GM18519 (cell line): ENCODE results near the gene CERS6.
"Not testable (repeated sequence)": the region's sequence is repeated elsewhere in the genome, so short reads cannot be mapped to it uniquely, and the experiment has no call there.

Experiments used
- ATAC-seq: cut with Tn5 transposase; IDR thresholded peaks from one replicate; pipeline ENCODE4 v1.9.1; 2021; ENCODE audit warnings: mild to moderate bottlenecking, moderate library complexity; ENCODE audit not compliant: unreplicated experiment, low FRiP score

The CERS6 gene

GRCh38 chr2:168466834-168467565, 10.9 kb downstream of the CERS6 start:
- no peak for ATAC-seq

- no peak for ATAC-seq
Measured at GRCh38 chr2:168467729-168468128, 11.7 kb downstream of the CERS6 start.

GRCh38 chr2:168468354-168468753, 12.3 kb downstream of the CERS6 start:
- ATAC-seq = no peak

GRCh38 chr2:168469281-168469988, 13.4 kb downstream of the CERS6 start:
- peak; percentile 84 for ATAC-seq

GRCh38 chr2:168470320-168471162, 14.5 kb downstream of the CERS6 start:
- no peak for ATAC-seq

- ATAC-seq = no peak
Measured at GRCh38 chr2:168471163-168471475, 15.0 kb downstream of the CERS6 start.

GRCh38 chr2:168475636-168476035, 19.6 kb downstream of the CERS6 start:
- no peak for ATAC-seq

- ATAC-seq = no peak
Measured at GRCh38 chr2:168478206-168478605, 22.1 kb downstream of the CERS6 start.

- ATAC-seq = no peak
Measured at GRCh38 chr2:168480356-168480755, 24.3 kb downstream of the CERS6 start.

GRCh38 chr2:168480825-168481585, 24.9 kb downstream of the CERS6 start:
- no peak for ATAC-seq

GRCh38 chr2:168482269-168482668, 26.2 kb downstream of the CERS6 start:
- no peak for ATAC-seq

GRCh38 chr2:168482952-168483831, 27.1 kb downstream of the CERS6 start:
- ATAC-seq = no peak

GRCh38 chr2:168486477-168486876, 30.4 kb downstream of the CERS6 start:
- no peak for ATAC-seq

- peak; percentile 89 for ATAC-seq
Measured at GRCh38 chr2:168490015-168490874, 34.2 kb downstream of the CERS6 start.

- ATAC-seq = no peak
Measured at GRCh38 chr2:168490946-168491605, 35.0 kb downstream of the CERS6 start.

GRCh38 chr2:168491728-168492127, 35.7 kb downstream of the CERS6 start:
- not testable (repeated sequence) for ATAC-seq

GRCh38 chr2:168493219-168493618, 37.1 kb downstream of the CERS6 start:
- ATAC-seq = not testable (repeated sequence)

GRCh38 chr2:168494190-168494711, 38.2 kb downstream of the CERS6 start:
- no peak for ATAC-seq
